GM12892 (cell line): ENCODE measurements around the gene MTRFR. TPM values are rescaled to one million over a fixed set of nuclear protein-coding genes. Genes with fewer than 3 reads are reported as not detected.
"Not testable (repeated sequence)": the region's sequence is repeated elsewhere in the genome, so short reads cannot be mapped to it uniquely, and the experiment has no call there.

ENCODE experiments used
- DNase-seq: peaks from one replicate; pipeline ENCODE4 v3.0.0; 2011; ENCODE audit not compliant: insufficient read length
- FAIRE-seq: peaks from 2 replicates; lab custom pipeline; 2011; peaks lifted over from hg19 to GRCh38; lab: Jason Lieb, UNC
- POLR2A ChIP-seq: IDR thresholded peaks from 2 replicates; pipeline ENCODE4 v1.6.1; 2011; ENCODE audit warnings: low read depth, low read length, control low read depth
- POLR2AphosphoS5 ChIP-seq: IDR thresholded peaks from 2 replicates; pipeline ENCODE4 v1.6.1; 2011; ENCODE audit warnings: low read depth, low read length, control low read depth
- TAF1 ChIP-seq: IDR thresholded peaks from 2 replicates; pipeline ENCODE4 v1.6.1; 2011; ENCODE audit warnings: low read depth, mild to moderate bottlenecking, control low read depth, low read length, borderline replicate concordance
- polyA plus RNA-seq: library from polyadenylated mRNA; unstranded; fragments of >200 nt; gene quantifications from one replicate; pipeline ENCODE4 v1.2.1, GENCODE V29; 2012; ENCODE audit warnings: missing spikeins, inconsistent platforms; ENCODE audit not compliant: missing spikeins

MTRFR gene
- 18.1 TPM for polyA plus RNA-seq

DNA sequence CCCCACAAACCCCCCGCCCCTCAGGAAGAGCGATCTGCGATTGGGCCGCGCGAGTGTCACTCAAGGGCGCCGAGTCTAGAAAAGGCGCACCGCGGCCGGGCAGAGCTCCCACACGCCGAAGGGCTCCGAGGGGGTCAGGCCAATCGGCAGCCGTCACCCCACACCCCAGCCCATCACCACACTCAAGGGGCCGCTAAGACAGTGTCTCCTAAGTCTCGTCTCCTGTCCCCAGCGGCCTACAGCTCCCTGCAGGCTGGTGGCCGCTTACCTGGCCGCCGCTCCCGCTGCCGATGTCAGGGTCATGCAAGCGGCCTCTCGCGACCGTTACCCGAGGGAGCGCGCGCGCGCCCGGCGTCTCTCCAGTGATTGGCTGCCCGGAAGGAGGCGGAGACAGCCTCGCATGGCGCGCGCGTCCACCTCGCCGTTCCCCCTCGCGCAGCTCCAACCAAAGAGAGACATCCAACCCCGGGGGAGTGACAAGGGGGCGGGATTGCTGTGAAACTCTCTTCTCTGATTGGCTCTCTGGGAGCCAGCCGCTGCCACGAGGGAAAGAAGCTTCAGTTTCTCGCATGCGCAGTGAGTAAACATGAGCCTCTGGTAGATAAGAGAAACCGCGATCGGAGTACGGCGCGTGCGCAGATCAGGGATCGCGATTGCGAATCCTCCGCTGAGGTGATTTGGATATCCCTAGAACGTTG lies at the start of gene MTRFR, which contains the start of gene MPHOSPH9:
TSS of gene MTRFR (plus strand) at position 630 of the 698 bp plus-strand sequence. CDS start 20,239 bp downstream, outside the sequence.
TSS of gene MPHOSPH9 (minus strand) at position 335 of the 698 bp plus-strand sequence. CDS start 2,777 bp downstream, outside the sequence.
- peak; percentile 98 for FAIRE-seq
- peak; percentile 100 for TF ChIP-seq POLR2A
- TF ChIP-seq TAF1: peak; percentile 91
- TF ChIP-seq POLR2AphosphoS5: peak; percentile 99
- DNase-seq: peak; percentile 82

GRCh38 chr12:123187637-123188036 lies 45.6 kb upstream of the MTRFR start:
- TF ChIP-seq TAF1: no peak
- TF ChIP-seq POLR2A: no peak
- TF ChIP-seq POLR2AphosphoS5: no peak
- DNase-seq: no peak
- FAIRE-seq: no peak

- DNase-seq: no peak
These were observed 33.3 kb upstream of the MTRFR start for GRCh38 chr12:123199936-123200335.

DNA sequence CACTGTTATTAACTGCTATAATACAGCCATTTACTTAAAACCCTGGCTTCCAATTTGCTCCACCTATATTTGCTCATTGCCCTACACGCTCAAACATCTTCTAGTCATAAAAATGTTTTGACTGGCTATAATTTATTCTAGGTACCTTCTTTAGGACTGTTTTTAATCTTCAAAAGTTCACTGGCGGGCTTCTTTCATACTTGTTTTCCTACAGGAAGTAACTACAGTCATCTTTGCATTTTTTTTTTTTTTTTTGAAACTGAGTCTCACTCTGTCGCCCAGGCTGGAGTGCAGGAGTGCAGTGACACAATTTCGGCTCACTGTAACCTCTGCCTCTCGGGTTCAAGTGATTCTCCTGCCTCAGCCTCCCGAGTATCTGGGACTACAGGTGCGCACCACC lies 32.8 kb upstream of the MTRFR start:
- no peak for TF ChIP-seq TAF1
- no peak for TF ChIP-seq POLR2A
- no peak for TF ChIP-seq POLR2AphosphoS5
- DNase-seq (no peak), FAIRE-seq (no peak)

More at GRCh38 chr12:123199936-123200335, 33.3 kb upstream of the MTRFR start:
- no peak for FAIRE-seq
- no peak for TF ChIP-seq POLR2AphosphoS5
- TF ChIP-seq TAF1: no peak
- no peak for TF ChIP-seq POLR2A

- not testable (repeated sequence) for DNase-seq, FAIRE-seq
These were observed 26.4 kb upstream of the MTRFR start for GRCh38 chr12:123206794-123207193.

GRCh38 chr12:123207815-123208214 lies 25.4 kb upstream of the MTRFR start:
- not testable (repeated sequence) for DNase-seq, FAIRE-seq

DNA sequence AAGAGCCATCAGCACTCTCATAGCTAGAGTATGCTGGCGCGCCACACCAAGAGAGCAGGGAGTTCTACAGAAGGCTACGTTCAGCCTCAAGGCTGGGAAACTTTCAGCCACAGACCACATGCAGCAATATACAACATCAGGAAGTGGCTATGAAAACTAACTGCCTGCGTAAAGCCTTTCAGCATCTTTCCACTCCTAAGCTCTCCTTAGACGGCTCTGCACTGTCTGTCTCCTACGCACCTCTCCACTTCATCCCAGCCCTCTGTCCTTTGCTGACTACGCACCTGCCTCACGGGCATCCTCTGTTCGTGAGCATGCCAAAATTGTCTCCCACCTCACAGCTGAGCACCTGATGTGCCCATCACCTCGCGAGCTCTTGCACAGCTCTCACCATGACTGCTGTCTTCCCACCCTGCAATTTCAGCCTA lies 10.0 kb upstream of the MTRFR start:
- DNase-seq (no peak), FAIRE-seq (no peak)
- TF ChIP-seq POLR2A (no peak), POLR2AphosphoS5 (no peak), TAF1 (no peak)

DNA sequence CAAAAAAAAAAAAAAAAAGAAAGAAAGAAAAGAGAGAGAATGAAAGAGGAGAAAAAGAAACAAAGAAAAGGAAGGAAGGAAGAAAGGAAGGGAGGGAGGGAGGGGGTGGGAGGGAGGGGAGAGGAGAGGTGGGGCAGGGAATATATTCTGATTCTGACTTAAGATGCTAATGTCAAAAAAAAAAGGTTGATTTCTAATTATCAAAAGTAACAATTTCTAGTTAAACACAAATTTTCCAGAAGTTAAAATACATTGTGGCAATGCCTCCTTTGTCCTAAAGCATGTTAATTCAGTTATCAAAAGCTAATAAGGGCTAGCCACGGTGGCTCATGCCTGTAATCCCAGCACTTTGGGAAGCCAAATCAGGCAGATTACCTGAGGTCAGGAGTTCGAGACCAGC lies 7.8 kb upstream of the MTRFR start:
- DNase-seq (no peak), FAIRE-seq (no peak)
- TF ChIP-seq TAF1 (no peak), POLR2A (no peak), POLR2AphosphoS5 (no peak)

- TF ChIP-seq POLR2A: no peak
- no peak for TF ChIP-seq POLR2AphosphoS5
- no peak for TF ChIP-seq TAF1
- FAIRE-seq: no peak
- DNase-seq: no peak
These were observed 5.5 kb upstream of the MTRFR start for GRCh38 chr12:123227581-123228258.

GRCh38 chr12:123229051-123229450 lies 4.2 kb upstream of the MTRFR start:
- DNase-seq (no peak), FAIRE-seq (no peak)
- TF ChIP-seq POLR2A (no peak), POLR2AphosphoS5 (no peak), TAF1 (no peak)

DNA sequence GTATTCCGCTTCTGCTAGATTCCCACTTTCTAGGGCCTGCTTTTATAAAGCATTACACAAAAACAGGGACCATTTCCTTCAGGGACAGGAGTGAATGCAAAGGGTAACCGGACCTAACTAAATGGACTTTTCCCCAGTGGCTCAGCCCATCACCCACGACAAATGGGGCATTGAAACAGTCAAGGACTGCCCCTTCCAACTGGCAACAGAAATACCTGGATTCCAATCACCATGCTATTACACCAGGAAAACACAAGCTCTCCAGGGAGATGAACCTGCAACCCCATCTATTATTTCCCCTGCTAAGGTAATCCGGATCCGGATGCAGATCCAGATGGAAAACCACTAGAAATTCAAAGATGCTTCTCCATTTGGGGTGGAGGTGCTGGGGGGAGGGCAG lies 1.3 kb upstream of the MTRFR start:
- FAIRE-seq (no peak), DNase-seq (no peak)
- no peak for TF ChIP-seq POLR2AphosphoS5
- no peak for TF ChIP-seq POLR2A
- TF ChIP-seq TAF1: no peak

DNA sequence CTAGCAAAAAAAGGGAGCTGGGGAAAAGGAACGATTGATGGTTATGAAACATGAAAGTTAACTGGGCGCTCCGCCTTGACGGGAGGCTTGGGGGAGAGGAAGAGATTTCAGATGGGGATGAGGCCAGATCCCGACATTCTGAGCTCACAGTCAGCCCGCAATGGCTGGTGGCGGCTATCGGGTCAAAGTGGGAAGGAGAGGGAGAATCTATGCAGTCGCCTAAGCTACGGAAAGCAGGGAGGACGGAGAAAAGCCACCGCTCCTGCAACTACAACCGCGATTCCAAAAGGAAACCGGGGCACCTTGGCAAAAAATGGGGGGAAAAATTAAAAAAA lies 797 bp upstream of the MTRFR start:
- DNase-seq: no peak
- FAIRE-seq: peak; percentile 33
- TF ChIP-seq POLR2A: no peak
